Mucosa of descending colon (tissue), 3 donors: ENCODE measurements around the gene DAD1. TPM values are rescaled to one million over a fixed set of nuclear protein-coding genes. Genes with fewer than 3 reads are reported as not detected.

Source experiments
- ATAC-seq: fragments of 200-7000 bp; cut with Tn5 transposase; one replicate; pipeline ENCODE4 v1.9.1; 2020; ENCODE audit warnings: mild to moderate bottlenecking, moderate library complexity
- DNase-seq, 3 donors: peaks; one replicate each; pipeline ENCODE4 v3.0.0-alpha.2; 2020
- H3K36me3 ChIP-seq: fragments of 200-600 bp; one replicate; pipeline ENCODE4 v1.8.0; 2021; ENCODE audit warnings: low read depth, mild to moderate bottlenecking
- H3K4me1 ChIP-seq: fragments of 200-600 bp; one replicate; pipeline ENCODE4 v1.8.0; 2021; ENCODE audit warnings: low read depth, mild to moderate bottlenecking
- H3K4me3 ChIP-seq: fragments of 200-600 bp; one replicate; pipeline ENCODE4 v1.8.0; 2021; ENCODE audit warnings: mild to moderate bottlenecking
- H3K9me3 ChIP-seq: fragments of 200-600 bp; one replicate; pipeline ENCODE4 v1.8.0; 2021; ENCODE audit warnings: mild to moderate bottlenecking
- intact Hi-C, 2 donors: fragments of 100-400 bp; cut with DNase I in 1 of 2; cut with micrococcal nuclease in 1 of 2; formaldehyde crosslinking; loops; one replicate each; pipeline versions ENCODE4 v1.11.0 to v1.11.1; 2022; cut with DNase I, micrococcal nuclease
- total RNA-seq, 3 donors: library from RNA; stranded (reverse); fragmentation: NEBNext Ultra II Directional in 2 of 3; extraction: Animal tissue kit (Norgen Biotek cat#: 25700) in 2 of 3; gene quantifications; one replicate each; pipeline versions ENCODE4 v1.2.1 to v1.2.4, GENCODE V29; 2021 to 2023
- TF ChIP-seq, protein P1 (sequence below): fragments of 200-600 bp; IDR thresholded peaks from one replicate; pipeline ENCODE4 v1.8.0; 2022; ENCODE audit warnings: antibody characterized with exemption, mild to moderate bottlenecking
- donor health status: DM: no; HTN: no; CAD: no; lungs with moderate emphysema.
- donor health status: DM: no; HTN: no; CAD: no.
- donor health status: DM: no; HTN: yes; CAD: no.

DAD1 gene
- total RNA-seq, 3 donors from 2014 or later = 124 to 148 (median 140) TPM

DNA sequence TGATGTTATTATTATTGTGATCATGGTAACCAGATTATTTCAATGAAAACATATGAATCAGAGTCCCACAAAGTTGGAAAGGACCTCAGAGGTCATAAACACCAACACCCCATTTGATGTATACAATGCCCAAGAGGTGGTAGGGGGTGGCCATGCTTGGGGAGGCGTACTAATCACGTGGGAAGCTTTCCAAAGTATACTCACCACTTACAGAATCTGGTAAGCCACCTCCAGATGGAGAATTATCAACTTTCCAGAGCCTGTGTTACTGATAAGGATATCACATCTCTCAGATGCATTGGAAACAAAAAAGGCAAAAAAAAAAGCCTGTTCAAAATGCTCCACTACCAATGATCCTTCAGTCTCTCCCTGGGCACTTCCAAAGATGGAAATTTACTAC lies 8.4 kb downstream of the DAD1 start:
- H3K4me1 ChIP-seq = no peaks in the 10 kb centered on the region
- ATAC-seq = no peak
- intact Hi-C loops = no loop called here
- no peak overlapping the region for H3K4me3 ChIP-seq
- no peak for DNase-seq
- TF ChIP-seq, protein P1, sequence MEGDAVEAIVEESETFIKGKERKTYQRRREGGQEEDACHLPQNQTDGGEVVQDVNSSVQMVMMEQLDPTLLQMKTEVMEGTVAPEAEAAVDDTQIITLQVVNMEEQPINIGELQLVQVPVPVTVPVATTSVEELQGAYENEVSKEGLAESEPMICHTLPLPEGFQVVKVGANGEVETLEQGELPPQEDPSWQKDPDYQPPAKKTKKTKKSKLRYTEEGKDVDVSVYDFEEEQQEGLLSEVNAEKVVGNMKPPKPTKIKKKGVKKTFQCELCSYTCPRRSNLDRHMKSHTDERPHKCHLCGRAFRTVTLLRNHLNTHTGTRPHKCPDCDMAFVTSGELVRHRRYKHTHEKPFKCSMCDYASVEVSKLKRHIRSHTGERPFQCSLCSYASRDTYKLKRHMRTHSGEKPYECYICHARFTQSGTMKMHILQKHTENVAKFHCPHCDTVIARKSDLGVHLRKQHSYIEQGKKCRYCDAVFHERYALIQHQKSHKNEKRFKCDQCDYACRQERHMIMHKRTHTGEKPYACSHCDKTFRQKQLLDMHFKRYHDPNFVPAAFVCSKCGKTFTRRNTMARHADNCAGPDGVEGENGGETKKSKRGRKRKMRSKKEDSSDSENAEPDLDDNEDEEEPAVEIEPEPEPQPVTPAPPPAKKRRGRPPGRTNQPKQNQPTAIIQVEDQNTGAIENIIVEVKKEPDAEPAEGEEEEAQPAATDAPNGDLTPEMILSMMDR = no peak
- H3K9me3 ChIP-seq = no peaks in the 10 kb centered on the region
- H3K36me3 ChIP-seq = no peaks in the 10 kb centered on the region

DNA sequence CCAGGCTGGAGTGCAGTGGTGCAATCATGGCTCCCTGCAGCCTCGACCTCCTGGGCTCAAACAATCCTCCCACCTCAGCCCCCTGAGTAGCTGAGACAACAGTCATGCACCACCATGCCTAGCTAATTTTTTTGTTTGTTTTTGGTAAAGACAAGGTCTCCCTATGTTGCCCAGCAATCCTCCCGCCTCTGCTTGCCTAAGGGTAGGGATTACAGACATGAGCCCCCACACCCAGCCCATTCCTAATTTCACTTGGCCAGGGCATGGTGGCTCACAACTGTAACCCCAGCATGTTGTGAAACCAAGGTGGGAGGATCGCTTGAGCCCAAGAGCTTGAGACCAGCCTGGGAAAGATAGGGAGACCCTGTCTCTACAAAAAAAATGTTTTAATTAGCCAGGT lies 9.1 kb downstream of the DAD1 start:
- TF ChIP-seq, protein P1 = no peak
- intact Hi-C loops = no loop called here
- H3K9me3 ChIP-seq = no peaks in the 10 kb centered on the region
- H3K4me3 ChIP-seq = no peak overlapping the region
- ATAC-seq = no peak
- DNase-seq = no peak
- H3K4me1 ChIP-seq = no peaks in the 10 kb centered on the region
- H3K36me3 ChIP-seq = no peaks in the 10 kb centered on the region

DNA sequence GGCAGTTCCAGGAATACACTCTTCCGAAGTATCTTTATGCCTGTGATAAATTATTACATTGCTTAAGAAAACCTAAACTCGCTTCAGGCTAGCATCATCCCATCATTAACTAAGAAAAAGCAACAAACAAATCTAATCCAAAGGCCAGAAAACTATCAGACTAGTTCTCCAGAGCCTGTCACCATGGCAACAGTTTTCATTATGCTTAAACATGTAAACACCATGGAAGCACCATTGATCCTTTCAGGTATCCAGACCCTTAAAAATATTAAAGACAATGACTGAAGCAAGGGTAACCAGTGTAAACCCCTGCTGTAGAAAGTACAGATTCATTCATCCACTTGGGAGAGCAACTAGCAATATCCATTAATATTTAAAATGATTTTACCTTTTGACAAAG lies 9.8 kb downstream of the DAD1 start:
- intact Hi-C loops = no loop called here
- no peaks in the 10 kb centered on the region for H3K9me3 ChIP-seq
- TF ChIP-seq, protein P1 = no peak
- no peak for ATAC-seq
- H3K36me3 ChIP-seq = peaks cover 4% of the 10 kb centered on the region
- H3K4me1 ChIP-seq = no peaks in the 10 kb centered on the region
- DNase-seq = no peak
- no peak overlapping the region for H3K4me3 ChIP-seq

DNA sequence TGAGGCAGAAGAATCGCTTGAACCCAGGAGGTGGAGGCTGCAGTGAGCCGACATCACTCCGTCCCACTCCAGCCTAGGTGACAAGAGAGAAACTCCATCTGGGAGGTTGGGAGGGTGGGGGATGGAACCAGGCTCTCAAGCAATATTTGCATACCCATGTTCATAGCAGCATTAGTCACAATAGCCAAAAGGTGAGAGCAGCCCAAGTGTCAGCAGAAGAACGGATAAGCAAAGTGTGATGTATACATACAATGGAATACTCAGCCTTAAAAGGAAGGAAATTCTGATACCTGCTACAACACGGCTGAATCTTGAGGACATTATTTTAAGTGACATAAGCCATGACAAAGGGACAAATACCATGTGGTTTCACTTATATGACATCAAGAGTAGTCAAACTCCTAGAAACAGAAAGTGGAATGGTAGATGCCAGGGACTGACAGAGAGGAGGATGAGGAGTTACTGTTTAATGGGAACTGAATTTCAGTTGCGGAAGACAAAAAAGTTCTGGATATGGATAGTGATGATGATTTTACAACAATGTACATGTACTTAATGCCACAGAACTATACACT lies 11.6 kb downstream of the DAD1 start:
- peaks cover 9% of the 10 kb centered on the region for H3K36me3 ChIP-seq
- intact Hi-C loops = no loop called here
- ATAC-seq = no peak
- H3K9me3 ChIP-seq = no peaks in the 10 kb centered on the region
- no peaks in the 10 kb centered on the region for H3K4me1 ChIP-seq
- no peak for DNase-seq
- TF ChIP-seq, protein P1 = no peak
- no peak overlapping the region for H3K4me3 ChIP-seq

DNA sequence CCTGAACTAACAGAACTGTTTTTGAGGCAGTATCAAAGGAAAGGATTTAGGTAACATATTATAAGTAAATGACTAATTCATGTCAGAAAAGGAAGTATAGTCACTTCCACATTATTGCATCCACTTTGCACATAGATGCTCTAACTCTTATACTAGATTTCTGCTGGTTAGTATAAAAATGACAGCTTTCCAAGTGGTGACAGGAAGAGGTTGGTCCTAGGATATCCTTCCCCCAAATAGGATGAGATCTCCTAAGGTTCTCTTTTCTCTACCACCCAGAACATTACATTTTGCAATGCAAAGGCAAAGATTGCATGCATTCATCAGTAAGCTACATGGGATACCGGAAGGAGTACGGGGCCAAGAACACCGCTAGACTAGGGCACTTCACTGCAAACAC lies 15.2 kb downstream of the DAD1 start:
- Histone ChIP-seq H3K4me3 (no peak overlapping the region), H3K9me3 (no peaks in the 10 kb centered on the region), H3K36me3 (peaks cover 9% of the 10 kb centered on the region), H3K4me1 (peaks cover 3% of the 10 kb centered on the region)
- ATAC-seq = no peak
- intact Hi-C loops = no loop called here
- DNase-seq = no peak
- TF ChIP-seq, protein P1 = no peak

DNA sequence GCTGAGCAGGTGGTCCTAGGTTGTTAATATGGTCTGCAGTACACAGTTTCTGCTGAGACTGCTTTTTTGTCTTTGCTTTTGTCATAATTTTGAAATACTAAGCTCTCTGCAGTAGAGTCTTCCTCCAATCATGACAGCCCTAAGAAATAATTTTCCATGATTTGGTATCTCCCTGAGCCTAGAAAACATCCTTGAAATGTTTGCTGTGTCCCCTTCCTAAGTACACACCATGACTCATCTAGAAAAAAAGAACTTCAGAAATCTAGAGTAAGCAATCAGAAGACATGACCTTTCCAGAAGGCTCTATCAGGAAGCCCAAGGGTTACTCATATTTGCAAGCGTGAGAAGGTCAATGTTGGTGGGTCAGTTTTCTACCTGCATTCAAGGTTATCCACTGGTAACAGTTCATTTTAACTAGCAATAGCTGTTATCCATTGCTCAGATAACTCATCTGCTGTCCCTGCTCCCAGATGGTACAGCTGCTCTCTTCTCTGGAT lies 16.4 kb downstream of the DAD1 start:
- H3K4me3 ChIP-seq = no peak overlapping the region
- peaks cover 9% of the 10 kb centered on the region for H3K36me3 ChIP-seq
- TF ChIP-seq, protein P1 = no peak
- peaks cover 3% of the 10 kb centered on the region for H3K4me1 ChIP-seq
- intact Hi-C loops = no loop called here
- DNase-seq = no peak
- ATAC-seq = no peak
- no peaks in the 10 kb centered on the region for H3K9me3 ChIP-seq
